ENCODE measurements around the gene C7orf57. TPM values are rescaled to one million over a fixed set of nuclear protein-coding genes. Genes with fewer than 3 reads are reported as not detected.
"Not testable (repeated sequence)": the region's sequence is repeated elsewhere in the genome, so short reads cannot be mapped to it uniquely, and the experiment has no call there.

Gene C7orf57
- total RNA-seq = under 1 TPM; 0.15 to 0.45 (median 0.16) TPM

DNA sequence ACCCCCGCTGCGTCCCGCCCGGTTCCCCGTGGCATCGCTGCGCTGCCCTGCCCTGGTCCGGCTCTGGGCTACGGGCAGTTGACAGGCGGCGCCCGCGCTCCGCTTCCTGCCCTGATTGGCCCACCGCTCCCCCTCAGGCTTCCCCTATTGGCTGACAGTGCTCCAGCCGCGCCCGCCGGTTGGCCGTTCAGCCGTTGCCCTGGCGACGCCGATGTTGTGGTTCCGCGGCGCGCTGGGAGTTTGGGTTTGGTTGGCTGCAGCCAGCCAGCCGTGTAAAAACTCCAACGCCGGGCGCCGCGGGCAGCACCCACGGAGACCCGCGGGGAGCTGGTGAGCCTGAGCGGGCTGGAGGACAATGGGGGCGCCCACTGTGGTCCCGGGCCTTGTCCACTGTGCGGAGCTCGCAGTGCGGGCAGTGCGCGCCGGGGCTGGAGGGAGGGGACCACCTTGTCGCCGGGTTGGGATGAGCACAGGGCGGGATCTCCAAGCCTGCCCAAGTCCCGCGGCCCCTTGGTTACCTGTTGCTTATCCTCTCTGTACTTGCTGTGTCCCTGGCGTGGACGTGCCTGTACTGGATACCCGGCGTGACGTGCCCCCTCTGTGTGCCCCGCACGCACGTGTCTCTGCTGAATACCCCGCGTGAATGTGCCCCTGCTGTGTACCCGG, at the start of gene C7orf57:
Gene C7orf57, plus strand, starts transcription at position 243 of the 666 bp plus-strand sequence. CDS start 766 bp downstream, outside the sequence.
- H3K27me3 Mint-ChIP-seq (ENCODE audit: low read depth) = peaks cover 21% of the 10 kb centered on the region
- H3K9me3 Mint-ChIP-seq = no peaks in the 10 kb centered on the region
- peak; percentile 80 for DNase-seq
- no peaks in the 10 kb centered on the region for H3K36me3 Mint-ChIP-seq (ENCODE audit: insufficient read depth)
- H3K4me1 Mint-ChIP-seq (ENCODE audit: low read depth) = peaks cover 10% of the 10 kb centered on the region
- peak; percentile 98 to 99 for ATAC-seq
- H3K4me3 Mint-ChIP-seq = peak within 1 kb of the TSS; percentile 81

DNA sequence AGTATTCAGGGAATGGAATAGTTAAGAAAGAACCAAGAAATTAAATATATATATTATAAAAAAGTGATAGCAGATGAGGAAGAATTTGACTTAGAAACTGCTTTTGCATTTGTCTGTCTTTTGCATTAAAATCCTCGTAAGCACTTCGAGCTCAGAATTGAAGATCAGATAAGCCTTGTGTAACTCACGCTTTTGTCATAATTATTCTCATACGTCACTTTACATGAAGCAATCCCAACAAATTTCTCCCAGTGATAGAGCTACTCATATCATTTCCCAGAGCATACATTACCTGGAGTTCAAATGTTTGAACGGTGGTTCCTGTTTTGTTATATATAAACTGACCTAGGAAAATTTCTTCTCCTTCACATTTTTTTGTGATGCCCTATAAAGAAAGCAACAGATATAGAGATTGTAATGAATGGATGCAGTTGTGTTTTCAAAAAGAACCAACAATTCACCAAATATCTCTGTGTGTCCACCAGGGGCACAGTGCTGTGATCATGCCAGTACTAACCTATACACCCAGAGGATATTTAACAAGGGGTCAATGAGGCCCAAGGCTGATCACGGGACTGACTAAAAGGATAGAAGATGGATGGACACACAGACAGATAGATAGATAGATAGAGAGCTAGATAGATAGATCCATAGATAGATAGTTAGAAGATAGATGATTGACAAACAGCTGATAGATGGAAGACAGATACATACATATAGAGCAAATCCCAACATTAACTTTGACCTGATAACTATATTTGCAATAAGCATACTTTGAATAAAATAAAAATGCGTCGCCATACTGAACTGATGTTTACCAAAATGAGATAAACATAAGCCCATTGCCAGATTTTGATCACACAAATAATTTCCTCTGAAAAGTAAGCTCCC, 46.6 kb upstream of the C7orf57 start:
- ATAC-seq (no peak), DNase-seq (no peak)
- Mint-ChIP-seq H3K36me3 (ENCODE audit: insufficient read depth) (no peaks in the 10 kb centered on the region), H3K27me3 (ENCODE audit: low read depth) (no peaks in the 10 kb centered on the region), H3K4me1 (ENCODE audit: low read depth) (peaks cover 17% of the 10 kb centered on the region), H3K4me3 (no peak overlapping the region), H3K9me3 (no peaks in the 10 kb centered on the region)

DNA sequence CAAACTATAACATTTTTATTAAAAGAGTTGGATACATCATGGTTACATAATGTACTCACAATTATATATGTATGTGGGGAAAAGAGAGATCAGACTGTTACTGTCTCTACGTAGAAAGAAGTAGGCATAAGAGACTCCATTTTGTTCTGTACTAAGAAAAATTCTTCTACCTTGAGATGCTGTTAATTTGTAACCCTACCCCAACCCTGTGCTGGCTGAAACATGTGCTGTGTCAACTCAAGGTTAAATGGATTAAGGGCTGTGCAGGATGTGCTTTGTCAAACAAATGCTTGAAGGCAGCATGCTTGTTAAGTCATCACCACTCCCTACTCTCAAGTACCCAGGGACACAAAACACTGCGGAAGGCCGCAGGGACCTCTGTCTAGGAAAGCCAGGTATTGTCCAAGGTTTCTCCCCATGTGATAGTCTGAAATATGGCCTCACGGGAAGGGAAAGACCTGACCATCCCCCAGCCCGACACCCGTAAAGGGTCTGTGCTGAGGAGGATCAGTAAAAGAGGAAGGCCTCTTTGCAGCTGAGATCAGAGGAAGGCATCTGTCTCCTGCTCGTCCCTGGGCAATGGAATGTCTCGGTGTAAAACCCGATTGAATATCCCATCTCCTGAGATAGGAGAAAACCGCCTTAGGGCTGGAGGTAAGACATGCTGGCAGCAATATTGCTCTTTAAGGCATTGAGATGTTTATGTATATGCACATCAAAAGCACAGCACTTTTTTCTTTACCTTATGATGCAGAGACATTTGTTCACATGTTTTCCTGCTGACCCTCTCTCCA, 45.5 kb upstream of the C7orf57 start:
- H3K4me3 Mint-ChIP-seq; ATAC-seq; DNase-seq; H3K36me3 Mint-ChIP-seq (ENCODE audit: insufficient read depth); H3K9me3 Mint-ChIP-seq; H3K27me3 Mint-ChIP-seq (ENCODE audit: low read depth): not testable (repeated sequence)
- peaks cover 17% of the 10 kb centered on the region for H3K4me1 Mint-ChIP-seq (ENCODE audit: low read depth)

DNA sequence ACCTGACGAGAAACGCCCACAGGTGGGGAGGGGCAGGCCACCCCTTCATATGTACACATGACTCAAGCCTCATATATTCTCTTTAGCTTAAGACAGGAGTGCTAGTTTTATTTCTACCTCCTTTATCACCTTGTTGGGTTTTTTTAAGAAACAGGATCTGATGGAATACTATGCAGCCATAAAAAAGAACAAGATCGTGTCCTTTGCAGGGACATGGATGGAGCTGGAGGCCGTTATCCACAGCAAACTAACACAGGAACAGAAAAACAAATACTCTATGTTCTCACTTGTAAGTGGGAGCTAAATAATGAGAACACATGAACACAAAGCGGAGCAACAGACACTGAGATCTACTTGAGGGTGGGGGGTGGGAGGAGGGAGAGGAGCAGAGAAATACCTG, 44.8 kb upstream of the C7orf57 start:
- Mint-ChIP-seq H3K36me3 (ENCODE audit: insufficient read depth) (no peaks in the 10 kb centered on the region), H3K4me3 (no peak overlapping the region), H3K27me3 (ENCODE audit: low read depth) (no peaks in the 10 kb centered on the region), H3K9me3 (no peaks in the 10 kb centered on the region), H3K4me1 (ENCODE audit: low read depth) (peaks cover 17% of the 10 kb centered on the region)
- no peak for DNase-seq
- no peak for ATAC-seq

DNA sequence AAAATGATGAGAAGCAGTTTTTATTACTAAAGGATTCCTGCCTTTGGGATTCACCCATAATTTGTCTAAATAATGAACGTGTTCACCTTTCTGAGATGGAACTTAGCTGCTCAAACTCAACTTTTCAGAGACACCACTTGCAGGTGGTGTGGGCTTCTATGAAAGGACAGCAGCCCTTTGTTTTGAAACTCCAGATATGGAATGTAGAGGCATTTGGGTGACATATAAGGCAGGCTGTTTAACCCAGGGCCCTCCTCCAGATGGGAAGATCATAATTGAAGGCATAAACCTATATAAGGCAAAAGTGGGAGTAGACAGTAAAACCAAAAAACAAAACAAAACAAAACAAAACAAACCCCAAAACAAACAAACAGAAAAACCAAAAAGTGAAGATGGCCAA, 44.1 kb upstream of the C7orf57 start:
- Mint-ChIP-seq H3K36me3 (ENCODE audit: insufficient read depth) (no peaks in the 10 kb centered on the region), H3K9me3 (no peaks in the 10 kb centered on the region), H3K27me3 (ENCODE audit: low read depth) (no peaks in the 10 kb centered on the region), H3K4me1 (ENCODE audit: low read depth) (peaks cover 17% of the 10 kb centered on the region), H3K4me3 (peak overlapping the region; percentile 88)
- no peak for DNase-seq
- ATAC-seq = no peak

DNA sequence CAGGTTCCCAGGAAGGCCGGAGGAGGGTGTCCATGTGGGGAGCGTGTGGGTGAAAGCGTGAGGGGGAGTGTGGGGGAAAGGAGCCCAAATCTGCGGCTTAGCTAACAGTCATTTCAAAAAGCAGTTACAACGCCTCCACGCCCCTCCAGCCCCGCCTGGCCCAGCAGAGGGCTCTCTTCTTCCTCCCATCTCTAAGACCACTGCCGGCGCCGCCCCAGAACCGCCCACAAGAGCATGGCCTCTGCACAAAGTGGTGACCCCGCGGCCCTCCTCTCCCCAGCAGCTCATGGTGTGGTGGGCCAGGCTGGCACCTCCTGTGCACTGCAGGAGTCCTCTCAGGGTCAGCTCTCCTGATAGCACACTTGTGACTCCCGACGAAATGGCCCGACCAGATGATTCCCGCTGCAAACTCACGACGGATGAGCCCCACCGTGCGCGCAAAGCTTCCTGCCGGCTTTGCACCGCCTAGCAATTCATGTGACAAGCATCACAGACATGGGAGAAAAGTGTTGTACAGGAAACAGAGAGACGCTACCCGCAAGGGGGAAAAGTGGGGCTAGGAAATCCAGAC, 43.5 kb upstream of the C7orf57 start:
- Mint-ChIP-seq H3K4me3 (peak overlapping the region; percentile 88), H3K27me3 (ENCODE audit: low read depth) (no peaks in the 10 kb centered on the region), H3K9me3 (no peaks in the 10 kb centered on the region), H3K36me3 (ENCODE audit: insufficient read depth) (no peaks in the 10 kb centered on the region), H3K4me1 (ENCODE audit: low read depth) (peaks cover 17% of the 10 kb centered on the region)
- DNase-seq = peak; percentile 81
- peak; percentile 98 for ATAC-seq

DNA sequence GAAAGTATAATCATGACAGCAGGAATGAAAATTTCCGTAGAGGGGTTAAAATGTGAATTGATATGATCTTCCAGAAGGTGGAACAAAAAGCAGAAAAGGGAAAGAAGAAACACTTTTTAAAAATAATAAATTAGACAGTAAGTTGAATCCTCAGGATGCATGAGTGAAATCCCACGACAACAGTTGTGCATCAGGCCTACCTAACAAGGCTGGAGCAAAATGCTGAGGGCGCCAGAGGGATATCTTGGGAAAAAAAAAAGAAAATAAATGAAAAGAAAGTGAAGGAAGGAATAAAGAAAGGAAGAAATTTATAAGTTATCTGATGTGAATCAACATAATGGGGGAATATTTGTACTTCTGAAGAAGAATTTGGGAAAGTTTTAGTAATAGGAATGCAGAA, 42.9 kb upstream of the C7orf57 start:
- Mint-ChIP-seq H3K9me3 (no peaks in the 10 kb centered on the region), H3K36me3 (ENCODE audit: insufficient read depth) (no peaks in the 10 kb centered on the region), H3K4me1 (ENCODE audit: low read depth) (peaks cover 17% of the 10 kb centered on the region), H3K4me3 (peak overlapping the region; percentile 88), H3K27me3 (ENCODE audit: low read depth) (no peaks in the 10 kb centered on the region)
- DNase-seq (no peak), ATAC-seq (no peak)

DNA sequence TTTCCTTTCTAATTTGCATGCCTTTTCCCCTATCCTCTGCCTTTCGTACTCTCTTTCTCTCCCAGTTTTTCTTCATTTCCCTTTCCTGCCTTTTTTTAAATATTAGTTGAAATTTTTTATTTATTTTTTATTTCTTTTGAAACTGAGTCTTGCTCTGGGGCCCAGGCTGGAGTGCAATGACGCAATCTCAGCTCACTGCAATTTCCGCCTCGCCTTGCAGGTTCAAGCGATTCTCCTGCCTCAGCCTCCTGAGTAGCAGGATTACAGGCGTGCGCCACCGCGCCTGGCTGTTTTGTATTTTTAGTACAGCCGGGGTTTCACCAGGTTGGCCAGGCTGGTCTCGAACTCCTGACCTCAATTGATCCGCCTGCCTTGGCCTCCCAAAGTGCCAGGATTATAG, 35.9 kb upstream of the C7orf57 start:
- Mint-ChIP-seq H3K36me3 (ENCODE audit: insufficient read depth) (no peaks in the 10 kb centered on the region), H3K4me3 (no peak overlapping the region), H3K9me3 (no peaks in the 10 kb centered on the region), H3K4me1 (ENCODE audit: low read depth) (no peaks in the 10 kb centered on the region), H3K27me3 (ENCODE audit: low read depth) (no peaks in the 10 kb centered on the region)
- ATAC-seq = no peak
- no peak for DNase-seq

DNA sequence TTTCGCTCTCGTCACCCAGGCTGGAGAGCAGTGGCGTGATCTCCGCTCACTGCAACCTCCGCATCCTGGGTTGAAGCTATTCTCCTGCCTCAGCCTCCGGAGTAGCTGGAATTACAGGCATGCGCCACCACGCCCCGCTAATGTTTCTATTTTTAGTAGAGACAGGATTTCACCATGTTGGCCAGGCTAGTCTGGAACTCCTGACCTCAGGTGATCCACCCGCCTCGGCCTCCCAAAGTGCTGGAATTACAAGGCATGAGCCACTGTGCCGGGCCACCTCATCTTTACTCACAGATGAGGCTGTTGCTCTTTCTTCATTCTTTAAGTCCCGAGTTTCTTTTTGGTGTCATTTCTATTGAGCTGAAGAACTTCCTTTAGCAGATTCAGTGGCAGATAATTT, 35.2 kb upstream of the C7orf57 start:
- H3K36me3 Mint-ChIP-seq (ENCODE audit: insufficient read depth); H3K27me3 Mint-ChIP-seq (ENCODE audit: low read depth); DNase-seq; ATAC-seq; H3K4me1 Mint-ChIP-seq (ENCODE audit: low read depth); H3K4me3 Mint-ChIP-seq; H3K9me3 Mint-ChIP-seq: not testable (repeated sequence)

DNA sequence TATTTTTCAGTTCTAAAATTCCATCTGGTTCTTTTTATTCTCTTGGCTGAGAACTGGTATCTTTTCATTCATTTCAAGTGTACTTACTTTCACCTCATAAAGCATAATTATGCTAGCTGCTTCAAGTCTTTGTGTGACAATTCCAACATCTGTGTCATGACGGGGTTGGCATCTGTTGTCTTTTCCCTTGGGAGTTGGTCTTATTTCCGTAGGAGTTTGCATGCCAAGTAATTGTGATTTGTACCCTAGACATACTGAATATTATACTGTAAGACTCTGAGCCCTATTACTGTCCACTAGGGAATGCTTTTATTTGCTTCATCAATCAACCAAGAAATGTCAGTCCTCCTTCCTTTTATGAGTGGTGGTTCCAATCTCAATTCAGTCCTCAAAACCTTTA, 31.3 kb upstream of the C7orf57 start:
- DNase-seq = no peak
- no peak overlapping the region for H3K4me3 Mint-ChIP-seq
- H3K36me3 Mint-ChIP-seq (ENCODE audit: insufficient read depth) = no peaks in the 10 kb centered on the region
- peaks cover 3% of the 10 kb centered on the region for H3K27me3 Mint-ChIP-seq (ENCODE audit: low read depth)
- H3K9me3 Mint-ChIP-seq = no peaks in the 10 kb centered on the region
- ATAC-seq = no peak
- no peaks in the 10 kb centered on the region for H3K4me1 Mint-ChIP-seq (ENCODE audit: low read depth)

DNA sequence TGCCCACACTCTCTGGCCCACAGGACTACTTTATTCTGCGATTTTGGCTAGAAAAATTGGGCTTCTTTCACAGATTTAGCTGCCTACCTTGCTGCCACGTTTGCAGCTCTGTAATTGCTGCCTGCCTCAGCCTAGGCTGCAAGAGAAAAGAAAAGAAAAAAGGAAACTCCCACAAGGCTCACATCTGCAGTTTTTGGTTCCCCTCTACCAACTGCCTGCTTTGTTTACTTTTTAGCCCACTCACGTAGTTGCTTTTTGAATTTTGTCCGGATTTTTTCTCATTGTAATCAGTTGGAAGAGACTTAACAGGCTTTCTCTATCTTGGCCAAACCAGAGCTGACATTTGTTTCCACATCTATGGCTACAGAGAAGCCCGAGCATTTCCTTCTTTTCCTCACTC, 30.7 kb upstream of the C7orf57 start:
- Mint-ChIP-seq H3K4me3 (no peak overlapping the region), H3K9me3 (no peaks in the 10 kb centered on the region), H3K36me3 (ENCODE audit: insufficient read depth) (no peaks in the 10 kb centered on the region), H3K27me3 (ENCODE audit: low read depth) (peaks cover 5% of the 10 kb centered on the region), H3K4me1 (ENCODE audit: low read depth) (no peaks in the 10 kb centered on the region)
- DNase-seq (no peak), ATAC-seq (no peak)

DNA sequence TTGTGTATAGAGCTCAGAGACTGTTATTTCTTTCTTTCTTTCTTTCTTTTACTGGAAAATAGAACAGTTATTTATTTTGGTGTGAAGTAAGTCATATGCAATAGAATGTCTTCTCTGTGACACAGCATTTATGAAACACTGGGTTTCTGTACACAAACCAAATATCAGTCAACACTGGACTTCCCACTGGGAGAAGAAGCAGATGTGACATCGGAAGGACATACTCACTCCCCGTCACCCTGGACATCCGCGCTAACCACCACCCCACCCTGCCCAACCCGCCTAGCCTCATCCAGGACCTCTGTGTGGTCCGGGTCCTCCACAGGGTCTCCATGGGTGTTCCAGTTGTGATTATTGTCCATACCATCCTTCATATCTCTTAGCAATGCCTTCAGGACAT, 28.5 kb upstream of the C7orf57 start:
- ATAC-seq (no peak), DNase-seq (no peak)
- H3K36me3 Mint-ChIP-seq (ENCODE audit: insufficient read depth) = no peaks in the 10 kb centered on the region
- no peaks in the 10 kb centered on the region for H3K9me3 Mint-ChIP-seq
- no peaks in the 10 kb centered on the region for H3K4me1 Mint-ChIP-seq (ENCODE audit: low read depth)
- H3K4me3 Mint-ChIP-seq = no peak overlapping the region
- peaks cover 5% of the 10 kb centered on the region for H3K27me3 Mint-ChIP-seq (ENCODE audit: low read depth)

DNA sequence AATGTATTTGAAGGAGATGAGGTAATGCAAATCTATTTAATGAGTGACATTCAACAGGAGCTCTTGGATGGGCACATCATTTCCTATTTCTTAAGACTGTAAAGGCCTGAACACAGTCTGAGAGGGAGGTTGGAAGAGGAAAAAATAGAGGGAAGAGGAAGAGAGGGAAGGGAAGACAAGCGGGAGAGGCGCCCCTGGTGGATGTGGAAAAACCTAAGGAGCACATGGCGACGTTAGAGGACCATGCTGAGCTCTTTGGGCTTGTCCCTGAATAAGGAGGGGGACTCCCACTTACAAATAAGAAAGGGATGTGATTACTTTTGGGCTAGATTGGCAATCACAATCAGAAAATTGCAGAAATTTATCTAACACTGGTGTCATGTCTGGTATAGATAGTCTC, 26.1 kb upstream of the C7orf57 start:
- H3K9me3 Mint-ChIP-seq = no peaks in the 10 kb centered on the region
- H3K4me3 Mint-ChIP-seq = no peak overlapping the region
- H3K4me1 Mint-ChIP-seq (ENCODE audit: low read depth) = no peaks in the 10 kb centered on the region
- ATAC-seq (no peak), DNase-seq (no peak)
- peaks cover 5% of the 10 kb centered on the region for H3K27me3 Mint-ChIP-seq (ENCODE audit: low read depth)
- no peaks in the 10 kb centered on the region for H3K36me3 Mint-ChIP-seq (ENCODE audit: insufficient read depth)

DNA sequence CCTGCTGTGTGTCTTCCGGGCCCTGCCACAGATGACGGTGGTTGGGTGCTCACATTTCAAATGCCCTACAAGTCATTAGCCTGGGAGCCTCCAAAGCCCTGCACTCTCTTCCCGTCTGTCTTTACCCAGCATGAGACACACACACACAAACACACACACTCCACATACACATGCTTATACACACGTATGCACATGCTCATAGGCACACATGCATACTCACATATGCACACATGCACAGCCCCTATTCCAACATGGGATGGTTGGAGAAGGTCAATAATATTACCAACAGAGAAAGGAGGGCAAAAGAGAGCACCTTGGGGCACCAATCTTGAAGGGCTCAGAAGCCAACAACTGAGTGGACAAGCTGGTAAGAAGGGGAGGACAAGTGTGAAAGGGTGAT, 25.4 kb upstream of the C7orf57 start:
- DNase-seq = no peak
- H3K36me3 Mint-ChIP-seq (ENCODE audit: insufficient read depth) = no peaks in the 10 kb centered on the region
- no peak for ATAC-seq
- no peaks in the 10 kb centered on the region for H3K9me3 Mint-ChIP-seq
- H3K27me3 Mint-ChIP-seq (ENCODE audit: low read depth) = peaks cover 5% of the 10 kb centered on the region
- H3K4me1 Mint-ChIP-seq (ENCODE audit: low read depth) = no peaks in the 10 kb centered on the region
- no peak overlapping the region for H3K4me3 Mint-ChIP-seq

Data from activated T-cell treated with anti-CD3 and anti-CD28 coated beads, Interleukin-2, amount 50 U/mL, for 4 hours (primary cell).